ENCODE measurements around the gene KDM4C. TPM values are rescaled to one million over a fixed set of nuclear protein-coding genes. Genes with fewer than 3 reads are reported as not detected.
A peak's percentile ranks its signal among the peaks of the same experiment; 100 is the strongest.

Gene KDM4C
- total and polyA plus RNA-seq, 2 of the 13 experiments (the other 11 are each of a cell fraction or from before 2014, with no cell fraction given): 19.4 to 23.6 TPM

DNA sequence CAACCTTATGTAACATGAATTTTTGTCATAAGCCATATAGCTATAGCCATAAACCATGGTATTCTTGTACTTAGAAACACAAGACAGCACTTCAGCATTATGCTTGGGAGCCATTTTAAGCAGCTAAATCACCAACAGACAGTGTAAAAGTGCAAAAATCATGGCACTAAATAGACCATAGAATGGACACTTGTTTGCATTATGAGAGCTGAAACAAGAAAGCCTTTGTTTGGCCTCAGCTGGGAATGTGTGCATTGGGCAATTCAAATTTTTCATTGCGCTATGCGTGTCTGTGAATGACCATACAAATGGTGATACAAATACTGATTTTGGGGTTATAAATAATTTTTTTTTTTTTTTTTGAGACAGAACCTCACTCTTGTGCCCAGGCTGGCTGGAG, 23.7 kb downstream of the KDM4C start (continued):
- TF ChIP-seq, protein P1, sequence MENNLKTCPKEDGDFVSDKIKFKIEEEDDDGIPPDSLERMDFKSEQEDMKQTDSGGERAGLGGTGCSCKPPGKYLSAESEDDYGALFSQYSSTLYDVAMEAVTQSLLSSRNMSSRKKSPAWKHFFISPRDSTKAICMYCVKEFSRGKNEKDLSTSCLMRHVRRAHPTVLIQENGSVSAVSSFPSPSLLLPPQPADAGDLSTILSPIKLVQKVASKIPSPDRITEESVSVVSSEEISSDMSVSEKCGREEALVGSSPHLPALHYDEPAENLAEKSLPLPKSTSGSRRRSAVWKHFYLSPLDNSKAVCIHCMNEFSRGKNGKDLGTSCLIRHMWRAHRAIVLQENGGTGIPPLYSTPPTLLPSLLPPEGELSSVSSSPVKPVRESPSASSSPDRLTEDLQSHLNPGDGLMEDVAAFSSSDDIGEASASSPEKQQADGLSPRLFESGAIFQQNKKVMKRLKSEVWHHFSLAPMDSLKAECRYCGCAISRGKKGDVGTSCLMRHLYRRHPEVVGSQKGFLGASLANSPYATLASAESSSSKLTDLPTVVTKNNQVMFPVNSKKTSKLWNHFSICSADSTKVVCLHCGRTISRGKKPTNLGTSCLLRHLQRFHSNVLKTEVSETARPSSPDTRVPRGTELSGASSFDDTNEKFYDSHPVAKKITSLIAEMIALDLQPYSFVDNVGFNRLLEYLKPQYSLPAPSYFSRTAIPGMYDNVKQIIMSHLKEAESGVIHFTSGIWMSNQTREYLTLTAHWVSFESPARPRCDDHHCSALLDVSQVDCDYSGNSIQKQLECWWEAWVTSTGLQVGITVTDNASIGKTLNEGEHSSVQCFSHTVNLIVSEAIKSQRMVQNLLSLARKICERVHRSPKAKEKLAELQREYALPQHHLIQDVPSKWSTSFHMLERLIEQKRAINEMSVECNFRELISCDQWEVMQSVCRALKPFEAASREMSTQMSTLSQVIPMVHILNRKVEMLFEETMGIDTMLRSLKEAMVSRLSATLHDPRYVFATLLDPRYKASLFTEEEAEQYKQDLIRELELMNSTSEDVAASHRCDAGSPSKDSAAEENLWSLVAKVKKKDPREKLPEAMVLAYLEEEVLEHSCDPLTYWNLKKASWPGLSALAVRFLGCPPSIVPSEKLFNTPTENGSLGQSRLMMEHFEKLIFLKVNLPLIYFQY (CRISPR knock-in tag; IDR thresholded peaks at IDR 0.05; ENCODE audit: borderline replicate concordance): 0 out of 2 replicates have a peak, but pooled peaks have one; percentile 42
- TF ChIP-seq CENPX (CRISPR knock-in tag; IDR thresholded peaks at IDR 0.05): no peak
- TF ChIP-seq RFXANK (CRISPR knock-in tag; IDR thresholded peaks at IDR 0.05): no peak; the same call in 1 of the 2 replicates
- no peak for TF ChIP-seq ZNF570 (CRISPR knock-in tag; IDR thresholded peaks at IDR 0.05; ENCODE audit: borderline replicate concordance)
- no peak for TF ChIP-seq TOE1 (CRISPR knock-in tag; IDR thresholded peaks at IDR 0.05)
- TF ChIP-seq, protein P2, sequence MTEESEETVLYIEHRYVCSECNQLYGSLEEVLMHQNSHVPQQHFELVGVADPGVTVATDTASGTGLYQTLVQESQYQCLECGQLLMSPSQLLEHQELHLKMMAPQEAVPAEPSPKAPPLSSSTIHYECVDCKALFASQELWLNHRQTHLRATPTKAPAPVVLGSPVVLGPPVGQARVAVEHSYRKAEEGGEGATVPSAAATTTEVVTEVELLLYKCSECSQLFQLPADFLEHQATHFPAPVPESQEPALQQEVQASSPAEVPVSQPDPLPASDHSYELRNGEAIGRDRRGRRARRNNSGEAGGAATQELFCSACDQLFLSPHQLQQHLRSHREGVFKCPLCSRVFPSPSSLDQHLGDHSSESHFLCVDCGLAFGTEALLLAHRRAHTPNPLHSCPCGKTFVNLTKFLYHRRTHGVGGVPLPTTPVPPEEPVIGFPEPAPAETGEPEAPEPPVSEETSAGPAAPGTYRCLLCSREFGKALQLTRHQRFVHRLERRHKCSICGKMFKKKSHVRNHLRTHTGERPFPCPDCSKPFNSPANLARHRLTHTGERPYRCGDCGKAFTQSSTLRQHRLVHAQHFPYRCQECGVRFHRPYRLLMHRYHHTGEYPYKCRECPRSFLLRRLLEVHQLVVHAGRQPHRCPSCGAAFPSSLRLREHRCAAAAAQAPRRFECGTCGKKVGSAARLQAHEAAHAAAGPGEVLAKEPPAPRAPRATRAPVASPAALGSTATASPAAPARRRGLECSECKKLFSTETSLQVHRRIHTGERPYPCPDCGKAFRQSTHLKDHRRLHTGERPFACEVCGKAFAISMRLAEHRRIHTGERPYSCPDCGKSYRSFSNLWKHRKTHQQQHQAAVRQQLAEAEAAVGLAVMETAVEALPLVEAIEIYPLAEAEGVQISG (CRISPR knock-in tag; IDR thresholded peaks at IDR 0.05): no peak
- TF ChIP-seq ZSCAN22 (CRISPR knock-in tag; IDR thresholded peaks at IDR 0.05): no peak
- TF ChIP-seq, protein P3, sequence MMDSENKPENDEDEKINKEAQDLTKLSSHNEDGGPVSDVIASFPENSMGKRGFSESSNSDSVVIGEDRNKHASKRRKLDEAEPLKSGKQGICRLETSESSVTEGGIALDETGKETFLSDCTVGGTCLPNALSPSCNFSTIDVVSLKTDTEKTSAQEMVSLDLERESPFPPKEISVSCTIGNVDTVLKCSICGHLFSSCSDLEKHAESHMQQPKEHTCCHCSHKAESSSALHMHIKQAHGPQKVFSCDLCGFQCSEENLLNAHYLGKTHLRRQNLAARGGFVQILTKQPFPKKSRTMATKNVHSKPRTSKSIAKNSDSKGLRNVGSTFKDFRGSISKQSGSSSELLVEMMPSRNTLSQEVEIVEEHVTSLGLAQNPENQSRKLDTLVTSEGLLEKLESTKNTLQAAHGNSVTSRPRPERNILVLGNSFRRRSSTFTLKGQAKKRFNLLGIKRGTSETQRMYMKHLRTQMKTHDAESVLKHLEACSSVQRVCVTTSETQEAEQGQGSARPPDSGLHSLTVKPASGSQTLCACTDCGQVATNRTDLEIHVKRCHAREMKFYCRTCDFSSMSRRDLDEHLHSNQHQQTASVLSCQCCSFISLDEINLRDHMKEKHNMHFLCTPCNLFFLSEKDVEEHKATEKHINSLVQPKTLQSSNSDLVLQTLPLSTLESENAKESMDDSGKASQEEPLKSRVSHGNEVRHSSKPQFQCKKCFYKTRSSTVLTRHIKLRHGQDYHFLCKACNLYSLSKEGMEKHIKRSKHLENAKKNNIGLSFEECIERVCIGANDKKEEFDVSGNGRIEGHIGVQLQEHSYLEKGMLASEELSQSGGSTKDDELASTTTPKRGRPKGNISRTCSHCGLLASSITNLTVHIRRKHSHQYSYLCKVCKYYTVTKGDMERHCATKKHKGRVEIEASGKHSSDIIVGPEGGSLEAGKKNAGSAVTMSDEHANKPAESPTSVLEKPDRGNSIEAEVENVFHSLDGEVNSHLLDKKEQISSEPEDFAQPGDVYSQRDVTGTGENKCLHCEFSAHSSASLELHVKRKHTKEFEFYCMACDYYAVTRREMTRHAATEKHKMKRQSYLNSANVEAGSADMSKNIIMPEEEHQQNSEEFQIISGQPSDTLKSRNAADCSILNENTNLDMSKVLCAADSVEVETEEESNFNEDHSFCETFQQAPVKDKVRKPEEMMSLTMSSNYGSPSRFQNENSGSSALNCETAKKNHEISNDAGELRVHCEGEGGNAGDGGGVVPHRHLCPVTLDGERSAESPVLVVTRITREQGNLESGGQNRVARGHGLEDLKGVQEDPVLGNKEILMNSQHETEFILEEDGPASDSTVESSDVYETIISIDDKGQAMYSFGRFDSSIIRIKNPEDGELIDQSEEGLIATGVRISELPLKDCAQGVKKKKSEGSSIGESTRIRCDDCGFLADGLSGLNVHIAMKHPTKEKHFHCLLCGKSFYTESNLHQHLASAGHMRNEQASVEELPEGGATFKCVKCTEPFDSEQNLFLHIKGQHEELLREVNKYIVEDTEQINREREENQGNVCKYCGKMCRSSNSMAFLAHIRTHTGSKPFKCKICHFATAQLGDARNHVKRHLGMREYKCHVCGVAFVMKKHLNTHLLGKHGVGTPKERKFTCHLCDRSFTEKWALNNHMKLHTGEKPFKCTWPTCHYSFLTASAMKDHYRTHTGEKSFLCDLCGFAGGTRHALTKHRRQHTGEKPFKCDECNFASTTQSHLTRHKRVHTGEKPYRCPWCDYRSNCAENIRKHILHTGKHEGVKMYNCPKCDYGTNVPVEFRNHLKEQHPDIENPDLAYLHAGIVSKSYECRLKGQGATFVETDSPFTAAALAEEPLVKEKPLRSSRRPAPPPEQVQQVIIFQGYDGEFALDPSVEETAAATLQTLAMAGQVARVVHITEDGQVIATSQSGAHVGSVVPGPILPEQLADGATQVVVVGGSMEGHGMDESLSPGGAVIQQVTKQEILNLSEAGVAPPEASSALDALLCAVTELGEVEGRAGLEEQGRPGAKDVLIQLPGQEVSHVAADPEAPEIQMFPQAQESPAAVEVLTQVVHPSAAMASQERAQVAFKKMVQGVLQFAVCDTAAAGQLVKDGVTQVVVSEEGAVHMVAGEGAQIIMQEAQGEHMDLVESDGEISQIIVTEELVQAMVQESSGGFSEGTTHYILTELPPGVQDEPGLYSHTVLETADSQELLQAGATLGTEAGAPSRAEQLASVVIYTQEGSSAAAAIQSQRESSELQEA (CRISPR knock-in tag; IDR thresholded peaks at IDR 0.05; ENCODE audit: not compliant biosample characterization): no peak
- TF ChIP-seq TCF7L2 (IDR thresholded peaks at IDR 0.05; ENCODE audit: low read depth, low read length): no peak
- TF ChIP-seq, protein P4, sequence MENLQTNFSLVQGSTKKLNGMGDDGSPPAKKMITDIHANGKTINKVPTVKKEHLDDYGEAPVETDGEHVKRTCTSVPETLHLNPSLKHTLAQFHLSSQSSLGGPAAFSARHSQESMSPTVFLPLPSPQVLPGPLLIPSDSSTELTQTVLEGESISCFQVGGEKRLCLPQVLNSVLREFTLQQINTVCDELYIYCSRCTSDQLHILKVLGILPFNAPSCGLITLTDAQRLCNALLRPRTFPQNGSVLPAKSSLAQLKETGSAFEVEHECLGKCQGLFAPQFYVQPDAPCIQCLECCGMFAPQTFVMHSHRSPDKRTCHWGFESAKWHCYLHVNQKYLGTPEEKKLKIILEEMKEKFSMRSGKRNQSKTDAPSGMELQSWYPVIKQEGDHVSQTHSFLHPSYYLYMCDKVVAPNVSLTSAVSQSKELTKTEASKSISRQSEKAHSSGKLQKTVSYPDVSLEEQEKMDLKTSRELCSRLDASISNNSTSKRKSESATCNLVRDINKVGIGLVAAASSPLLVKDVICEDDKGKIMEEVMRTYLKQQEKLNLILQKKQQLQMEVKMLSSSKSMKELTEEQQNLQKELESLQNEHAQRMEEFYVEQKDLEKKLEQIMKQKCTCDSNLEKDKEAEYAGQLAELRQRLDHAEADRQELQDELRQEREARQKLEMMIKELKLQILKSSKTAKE (CRISPR knock-in tag; IDR thresholded peaks at IDR 0.05; ENCODE audit: borderline replicate concordance): no peak
- no peak for TF ChIP-seq ZNF451 (CRISPR knock-in tag; IDR thresholded peaks at IDR 0.05)
- no peak for TF ChIP-seq HOXD1 (CRISPR knock-in tag; IDR thresholded peaks at IDR 0.05)
- TF ChIP-seq ZNF121 (CRISPR knock-in tag; IDR thresholded peaks at IDR 0.05): no peak
